ENCODE results near the gene SKAP2.

DNA sequence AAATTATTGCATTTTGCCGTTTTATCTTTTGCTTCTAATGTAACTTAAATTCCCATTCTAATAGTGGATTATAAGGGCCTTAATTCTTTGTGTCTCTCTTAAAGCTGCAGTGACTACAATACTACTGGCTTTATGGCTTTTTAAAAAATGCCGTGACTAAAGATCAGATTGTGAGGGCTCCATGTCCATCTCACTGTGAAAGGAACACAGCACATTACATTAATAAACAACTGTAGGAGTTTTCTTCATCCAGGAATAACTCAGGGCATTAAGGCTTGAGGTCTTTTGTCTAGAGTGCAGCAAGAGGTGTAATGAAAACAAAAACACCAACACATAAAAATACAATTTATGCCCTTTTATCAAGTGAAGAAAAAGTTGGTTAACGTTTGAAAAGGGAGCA lies 205.3 kb downstream of the SKAP2 start:
- no peak for TF ChIP-seq POLR2A (IDR thresholded peaks at IDR 0.05; ENCODE audit: low read depth, low read length)
- TF ChIP-seq, protein P1, sequence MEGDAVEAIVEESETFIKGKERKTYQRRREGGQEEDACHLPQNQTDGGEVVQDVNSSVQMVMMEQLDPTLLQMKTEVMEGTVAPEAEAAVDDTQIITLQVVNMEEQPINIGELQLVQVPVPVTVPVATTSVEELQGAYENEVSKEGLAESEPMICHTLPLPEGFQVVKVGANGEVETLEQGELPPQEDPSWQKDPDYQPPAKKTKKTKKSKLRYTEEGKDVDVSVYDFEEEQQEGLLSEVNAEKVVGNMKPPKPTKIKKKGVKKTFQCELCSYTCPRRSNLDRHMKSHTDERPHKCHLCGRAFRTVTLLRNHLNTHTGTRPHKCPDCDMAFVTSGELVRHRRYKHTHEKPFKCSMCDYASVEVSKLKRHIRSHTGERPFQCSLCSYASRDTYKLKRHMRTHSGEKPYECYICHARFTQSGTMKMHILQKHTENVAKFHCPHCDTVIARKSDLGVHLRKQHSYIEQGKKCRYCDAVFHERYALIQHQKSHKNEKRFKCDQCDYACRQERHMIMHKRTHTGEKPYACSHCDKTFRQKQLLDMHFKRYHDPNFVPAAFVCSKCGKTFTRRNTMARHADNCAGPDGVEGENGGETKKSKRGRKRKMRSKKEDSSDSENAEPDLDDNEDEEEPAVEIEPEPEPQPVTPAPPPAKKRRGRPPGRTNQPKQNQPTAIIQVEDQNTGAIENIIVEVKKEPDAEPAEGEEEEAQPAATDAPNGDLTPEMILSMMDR (conservative IDR thresholded peaks at IDR 0.05; ENCODE audit: low read depth, low read length): no peak
- TF ChIP-seq CHD1 (IDR thresholded peaks at IDR 0.05; ENCODE audit: low read depth, low read length): no peak
- TF ChIP-seq CEBPB (IDR thresholded peaks at IDR 0.05; ENCODE audit: low read depth, low read length): no peak
- TF ChIP-seq MAZ (IDR thresholded peaks at IDR 0.05; ENCODE audit: borderline replicate concordance, low read depth, low read length): no peak
- TF ChIP-seq, protein P2, sequence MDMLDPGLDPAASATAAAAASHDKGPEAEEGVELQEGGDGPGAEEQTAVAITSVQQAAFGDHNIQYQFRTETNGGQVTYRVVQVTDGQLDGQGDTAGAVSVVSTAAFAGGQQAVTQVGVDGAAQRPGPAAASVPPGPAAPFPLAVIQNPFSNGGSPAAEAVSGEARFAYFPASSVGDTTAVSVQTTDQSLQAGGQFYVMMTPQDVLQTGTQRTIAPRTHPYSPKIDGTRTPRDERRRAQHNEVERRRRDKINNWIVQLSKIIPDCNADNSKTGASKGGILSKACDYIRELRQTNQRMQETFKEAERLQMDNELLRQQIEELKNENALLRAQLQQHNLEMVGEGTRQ (IDR thresholded peaks at IDR 0.05; ENCODE audit: low read depth, low read length): no peak
- TF ChIP-seq FOS (IDR thresholded peaks at IDR 0.05; ENCODE audit: low read depth, low read length): no peak
- TF ChIP-seq RCOR1 (IDR thresholded peaks at IDR 0.05; ENCODE audit: insufficient replicate concordance, low read length): no peak
- no peak for TF ChIP-seq RAD21 (IDR thresholded peaks at IDR 0.05; ENCODE audit: low read length)
- TF ChIP-seq NFE2L2 (IDR thresholded peaks at IDR 0.05; ENCODE audit: low read depth, low read length): no peak
- no peak for TF ChIP-seq RFX5 (IDR thresholded peaks at IDR 0.05; ENCODE audit: low read depth, low read length)
- TF ChIP-seq BHLHE40 (IDR thresholded peaks at IDR 0.05; ENCODE audit: low read depth, low read length): no peak
- no peak for TF ChIP-seq SMC3 (IDR thresholded peaks at IDR 0.05; ENCODE audit: low read depth, low read length)
